GM10248 (cell line): ENCODE data around the gene SERPINB12.

Experiments used
- CTCF ChIA-PET: fragments of 300-600 bp; sonication (Branson Sonifier 250); formaldehyde crosslinking; extraction: SDS; loops from one replicate; lab custom pipeline; 2021; ENCODE audit warnings: antibody characterized with exemption; lab: Yijun Ruan, JAX
- POLR2A ChIA-PET: fragments of 350-650 bp; sonication (Branson Sonifier 250); formaldehyde crosslinking; extraction: SDS; loops from one replicate; lab custom pipeline; 2020; ENCODE audit warnings: antibody characterized with exemption; lab: Yijun Ruan, JAX
- DNase-seq: peaks from one replicate; pipeline ENCODE4 v3.0.0; 2012; ENCODE audit errors: extremely low spot score
- TF ChIP-seq, protein P1 (sequence below): IDR thresholded peaks from 2 replicates; pipeline ENCODE4 v1.5.1; 2012; ENCODE audit warnings: mild to moderate bottlenecking, low read depth; ENCODE audit errors: extremely low read depth, missing control alignments, control extremely low read depth

Gene SERPINB12

DNA sequence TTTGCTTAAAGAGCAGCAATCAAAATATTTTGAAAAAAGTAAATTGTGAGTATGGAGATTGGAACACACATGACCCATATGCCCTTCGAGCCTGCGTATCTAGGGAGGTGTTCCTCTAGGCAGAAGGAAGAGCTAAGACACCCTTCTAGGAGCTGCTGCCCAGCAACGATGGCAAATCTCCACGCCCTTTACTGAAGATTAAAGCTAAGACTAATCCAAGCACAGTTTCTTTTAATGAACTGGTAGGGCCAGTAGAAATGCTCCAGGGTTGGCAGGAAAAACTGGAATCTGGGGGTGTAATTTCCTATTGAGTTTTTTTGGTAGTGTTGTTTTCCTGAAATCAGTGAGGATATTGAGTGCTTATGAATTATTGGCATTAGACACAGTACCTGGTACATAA is 44.3 kb downstream of the SERPINB12 start:
- CTCF ChIA-PET, result interaction anchor here (1.2 to 2.7 kb wide), 2 partner anchors 9 to 75 kb away, joined by 3 to 13 read pairs; no protein-coding TSS in a partner anchor

GRCh38 chr18:63586966-63587365 is 44.8 kb downstream of the SERPINB12 start, which contains the start of gene SERPINB13:
SERPINB13 (plus strand) TSS chr18:63587343; CDS start chr18:63588668, 1,325 bp downstream.
- CTCF ChIA-PET, result interaction anchor here (2.7 kb wide), 1 partner anchor 9 kb away, joined by 13 read pairs; no protein-coding TSS in a partner anchor
- DNase-seq, result no peak
- POLR2A ChIA-PET, result no interaction called here
- TF ChIP-seq, protein P1, sequence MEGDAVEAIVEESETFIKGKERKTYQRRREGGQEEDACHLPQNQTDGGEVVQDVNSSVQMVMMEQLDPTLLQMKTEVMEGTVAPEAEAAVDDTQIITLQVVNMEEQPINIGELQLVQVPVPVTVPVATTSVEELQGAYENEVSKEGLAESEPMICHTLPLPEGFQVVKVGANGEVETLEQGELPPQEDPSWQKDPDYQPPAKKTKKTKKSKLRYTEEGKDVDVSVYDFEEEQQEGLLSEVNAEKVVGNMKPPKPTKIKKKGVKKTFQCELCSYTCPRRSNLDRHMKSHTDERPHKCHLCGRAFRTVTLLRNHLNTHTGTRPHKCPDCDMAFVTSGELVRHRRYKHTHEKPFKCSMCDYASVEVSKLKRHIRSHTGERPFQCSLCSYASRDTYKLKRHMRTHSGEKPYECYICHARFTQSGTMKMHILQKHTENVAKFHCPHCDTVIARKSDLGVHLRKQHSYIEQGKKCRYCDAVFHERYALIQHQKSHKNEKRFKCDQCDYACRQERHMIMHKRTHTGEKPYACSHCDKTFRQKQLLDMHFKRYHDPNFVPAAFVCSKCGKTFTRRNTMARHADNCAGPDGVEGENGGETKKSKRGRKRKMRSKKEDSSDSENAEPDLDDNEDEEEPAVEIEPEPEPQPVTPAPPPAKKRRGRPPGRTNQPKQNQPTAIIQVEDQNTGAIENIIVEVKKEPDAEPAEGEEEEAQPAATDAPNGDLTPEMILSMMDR, result no peak

More for the DNA sequence above, 44.3 kb downstream of the SERPINB12 start:
- TF ChIP-seq, protein P1, result no peak
- no peak for DNase-seq
- POLR2A ChIA-PET, result no interaction called here

GRCh38 chr18:63588909-63589308 is 46.7 kb downstream of the SERPINB12 start:
- CTCF ChIA-PET, result no interaction called here
- POLR2A ChIA-PET, result no interaction called here
- TF ChIP-seq, protein P1, result no peak
- DNase-seq, result no peak

DNA sequence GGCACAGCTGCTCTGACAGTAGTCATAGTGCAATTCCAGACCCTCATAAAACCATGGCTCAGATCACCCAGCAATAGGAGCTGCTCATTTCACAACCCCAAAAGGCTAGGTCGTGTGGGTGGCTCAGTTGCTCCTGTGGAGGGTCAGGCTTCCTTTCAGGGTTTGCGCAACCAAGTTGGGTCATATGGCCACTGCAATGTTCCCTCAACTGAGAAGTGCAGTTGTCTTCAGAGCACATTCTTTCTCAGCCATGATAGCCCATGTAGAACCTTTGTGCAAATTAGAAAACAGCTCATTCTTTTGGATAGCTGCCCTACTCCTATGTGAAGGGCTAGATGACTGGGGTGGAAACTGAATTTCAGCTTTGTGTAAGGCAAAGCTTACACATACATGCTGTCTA is 48.2 kb downstream of the SERPINB12 start:
- CTCF ChIA-PET, result interaction anchor here (0.6 to 4.6 kb wide), 3 partner anchors 9 to 72 kb away, joined by 3 to 23 read pairs (median 7); no protein-coding TSS in a partner anchor
- POLR2A ChIA-PET, result no interaction called here
- TF ChIP-seq, protein P1, result no peak
- DNase-seq, result no peak

- CTCF ChIA-PET, result interaction anchor here (0.9 to 4.6 kb wide), 4 partner anchors 12 to 345 kb away, joined by 3 to 23 read pairs (median 5); no protein-coding TSS in a partner anchor
- TF ChIP-seq, protein P1, result no peak
- no peak for DNase-seq
- POLR2A ChIA-PET, result no interaction called here
Measured at GRCh38 chr18:63590966-63591695, 49.0 kb downstream of the SERPINB12 start.

DNA sequence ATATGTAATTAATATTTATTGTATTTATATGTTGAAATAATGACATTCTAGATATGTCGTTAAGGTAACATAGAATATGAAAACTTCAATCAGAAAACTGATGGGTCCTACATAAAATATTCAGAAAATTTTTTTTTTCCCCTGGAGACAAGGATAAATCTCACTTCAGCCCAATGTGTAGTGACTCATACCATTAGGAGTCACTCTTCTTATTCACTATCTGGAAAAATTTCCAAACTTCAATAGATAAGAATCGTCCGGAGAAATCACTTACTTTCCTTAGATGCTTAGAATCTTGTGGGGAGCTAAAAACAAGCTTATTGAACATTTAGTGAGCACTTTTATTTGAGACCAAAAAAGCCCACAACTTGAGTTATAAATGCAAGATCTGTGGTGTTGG is 49.6 kb downstream of the SERPINB12 start:
- POLR2A ChIA-PET, result no interaction called here
- DNase-seq, result no peak
- CTCF ChIA-PET, result interaction anchor here (0.9 to 4.6 kb wide), 4 partner anchors 13 to 344 kb away, joined by 3 to 23 read pairs (median 5); no protein-coding TSS in a partner anchor
- TF ChIP-seq, protein P1, result no peak
